Activated naive CD8-positive, alpha-beta T cell treated with anti-CD3 and anti-CD28 coated beads, Interleukin-2, amount 10 ng/mL, durations not matched to agents 7 days and 5 days (primary cell): ENCODE results near the gene GPX7. TPM values are rescaled to one million over a fixed set of nuclear protein-coding genes. Genes with fewer than 3 reads are reported as not detected.
A peak's percentile ranks its signal among the peaks of the same experiment; 100 is the strongest.

Experiments used
- ATAC-seq: fragments of 150-1000 bp; cut with Tn5 transposase; one replicate; pipeline ENCODE4 v1.10.0; 2021; ENCODE audit warnings: low read depth, moderate library complexity
- POLR2A ChIA-PET: fragments of 350-600 bp; sonication (Branson Sonifier 250); formaldehyde crosslinking; loops from one replicate; lab custom pipeline; 2021; ENCODE audit warnings: antibody characterized with exemption; lab: Charles Lee
- DNase-seq: peaks from one replicate; pipeline ENCODE4 v3.0.0; 2021
- H3K27ac Mint-ChIP-seq: one replicate; pipeline ENCODE4 v1.8.0; 2022; ENCODE audit warnings: mild to moderate bottlenecking, mixed read lengths
- H3K27me3 Mint-ChIP-seq: one replicate; pipeline ENCODE4 v1.8.0; 2022; ENCODE audit warnings: mild to moderate bottlenecking, moderate library complexity, mixed read lengths
- H3K36me3 Mint-ChIP-seq: one replicate; pipeline ENCODE4 v1.8.0; 2021; ENCODE audit warnings: mild to moderate bottlenecking, mixed read lengths
- H3K4me1 Mint-ChIP-seq: one replicate; pipeline ENCODE4 v1.8.0; 2021; ENCODE audit warnings: mixed read lengths
- H3K4me3 Mint-ChIP-seq: one replicate; pipeline ENCODE4 v1.8.0; 2022; ENCODE audit warnings: mild to moderate bottlenecking, moderate library complexity, mixed read lengths
- H3K9me3 Mint-ChIP-seq: one replicate; pipeline ENCODE4 v1.8.0; 2021; ENCODE audit warnings: mixed read lengths
- total RNA-seq, 2 experiments: library from RNA; stranded (reverse); gene quantifications; one replicate each; pipeline ENCODE4 v1.2.3, GENCODE V29; 2021

Gene GPX7
- 10 to 100 TPM; 13.5 to 13.9 TPM for total RNA-seq

DNA sequence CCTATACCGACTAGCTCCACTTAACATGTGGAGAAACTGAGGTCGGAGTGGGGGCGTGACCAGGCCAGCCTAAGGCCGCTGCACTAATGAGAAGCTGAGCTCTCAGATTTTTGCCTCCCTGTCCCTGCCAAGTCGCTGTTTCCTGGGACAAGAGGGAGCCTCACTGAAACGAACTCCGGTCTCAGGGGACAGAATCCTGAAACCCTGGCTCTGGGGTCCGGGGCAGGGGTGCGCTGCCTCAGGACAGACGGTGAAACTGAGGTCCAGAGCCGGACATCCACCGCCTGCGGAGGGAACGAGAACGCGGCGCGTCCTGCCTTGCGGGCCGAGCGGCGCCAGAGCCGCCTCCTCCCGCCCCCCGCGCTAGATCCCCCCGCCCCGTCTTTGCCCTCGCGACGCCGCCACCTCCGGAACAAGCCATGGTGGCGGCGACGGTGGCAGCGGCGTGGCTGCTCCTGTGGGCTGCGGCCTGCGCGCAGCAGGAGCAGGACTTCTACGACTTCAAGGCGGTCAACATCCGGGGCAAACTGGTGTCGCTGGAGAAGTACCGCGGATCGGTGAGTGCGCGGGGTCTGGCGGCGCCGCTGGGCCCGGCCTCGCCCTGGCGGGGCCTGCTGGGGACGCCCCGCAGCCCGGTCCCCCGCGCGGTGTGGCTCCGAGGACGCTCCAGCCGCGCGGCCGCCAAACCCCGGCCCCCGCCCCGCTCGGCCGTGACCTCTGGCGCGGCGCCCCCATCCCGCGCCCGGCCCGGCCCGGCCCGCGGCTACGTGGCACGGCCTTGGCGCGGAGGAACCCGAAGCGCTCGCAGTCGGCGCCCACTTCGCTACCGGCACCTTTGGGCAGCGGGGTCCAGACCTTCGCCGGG is at the start of gene GPX7:
GPX7 (plus strand) TSS at position 381 of the 865 bp plus-strand sequence; CDS start at position 420, 39 bp downstream.
- H3K27ac Mint-ChIP-seq: peak within 1 kb of the TSS; percentile 86
- peaks cover 27% of the 10 kb centered on the region for H3K4me1 Mint-ChIP-seq
- peak within 1 kb of the TSS; percentile 87 for H3K4me3 Mint-ChIP-seq
- no peaks in the 10 kb centered on the region for H3K27me3 Mint-ChIP-seq
- peak; percentile 64 for ATAC-seq
- H3K9me3 Mint-ChIP-seq: no peaks in the 10 kb centered on the region
- POLR2A ChIA-PET: interaction anchor here (1.1 to 3.4 kb wide), 5 partner anchors 29 to 198 kb away, joined by 3 to 21 read pairs (median 4); partner anchors contain the start of genes ORC1, PRPF38A, SHISAL2A and TUT4
- peak; percentile 76 for DNase-seq
- peaks cover 8% of the 10 kb centered on the region for H3K36me3 Mint-ChIP-seq

DNA sequence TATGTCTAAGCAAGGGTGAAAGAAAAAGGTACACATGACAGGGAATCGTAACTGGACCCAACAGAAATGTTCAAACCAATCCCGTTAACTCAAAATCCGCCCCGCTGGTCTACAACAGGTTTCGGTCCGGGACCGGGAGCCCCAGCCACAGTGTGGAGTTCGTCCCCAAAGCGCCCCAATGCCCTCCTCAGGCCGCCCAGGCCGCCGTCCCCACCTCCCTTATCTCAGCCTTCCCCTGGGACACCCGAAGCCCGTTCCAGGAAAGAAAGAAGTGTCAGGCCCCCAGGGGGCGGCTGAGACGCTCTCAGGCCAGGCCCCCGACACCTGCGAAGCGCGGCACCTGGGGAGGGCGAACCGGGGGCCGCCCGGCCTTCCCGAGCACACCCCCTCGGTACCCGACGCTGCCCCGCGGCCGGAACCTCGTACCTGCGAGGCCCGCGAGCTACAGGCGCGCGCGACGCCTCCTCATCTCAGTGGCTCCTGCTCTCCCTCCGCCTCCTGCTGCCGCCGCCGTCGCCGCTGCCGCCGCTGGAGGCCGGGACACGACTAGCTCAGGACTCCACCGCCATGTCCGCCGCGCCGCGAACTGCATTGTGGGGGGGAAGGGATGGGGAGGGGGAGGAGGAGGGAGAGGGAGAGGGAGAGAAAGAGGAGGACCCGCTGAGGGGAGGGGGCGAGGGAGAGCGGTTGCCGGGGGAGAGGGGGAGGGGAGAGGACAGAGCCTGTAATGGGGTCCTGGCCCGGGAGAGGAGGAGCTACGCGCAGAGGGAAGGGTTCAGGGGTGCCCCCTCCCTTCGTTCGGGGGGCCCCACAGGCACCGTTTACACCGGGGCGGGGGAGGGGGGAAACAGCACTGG is 49.4 kb upstream of the GPX7 start, which contains the start of gene TUT4:
TUT4 (minus strand) TSS at position 588 of the 857 bp plus-strand sequence. CDS start 26,812 bp downstream, outside the sequence.
- ATAC-seq (peak; percentile 51), DNase-seq (peak; percentile 81)
- peaks cover 2% of the 10 kb centered on the region for H3K27me3 Mint-ChIP-seq
- H3K36me3 Mint-ChIP-seq: peaks cover 2% of the 10 kb centered on the region
- POLR2A ChIA-PET: interaction anchor here (0.6 to 2.1 kb wide), 20 partner anchors 10 to 644 kb away, joined by 3 to 34 read pairs (median 5); partner anchors contain the start of genes CC2D1B, CPT2, ORC1 and PRPF38A
- H3K4me1 Mint-ChIP-seq: peaks cover 14% of the 10 kb centered on the region
- no peaks in the 10 kb centered on the region for H3K9me3 Mint-ChIP-seq
- peak within 1 kb of the TSS; percentile 73 for H3K27ac Mint-ChIP-seq
- peak within 1 kb of the TSS; percentile 70 for H3K4me3 Mint-ChIP-seq

DNA sequence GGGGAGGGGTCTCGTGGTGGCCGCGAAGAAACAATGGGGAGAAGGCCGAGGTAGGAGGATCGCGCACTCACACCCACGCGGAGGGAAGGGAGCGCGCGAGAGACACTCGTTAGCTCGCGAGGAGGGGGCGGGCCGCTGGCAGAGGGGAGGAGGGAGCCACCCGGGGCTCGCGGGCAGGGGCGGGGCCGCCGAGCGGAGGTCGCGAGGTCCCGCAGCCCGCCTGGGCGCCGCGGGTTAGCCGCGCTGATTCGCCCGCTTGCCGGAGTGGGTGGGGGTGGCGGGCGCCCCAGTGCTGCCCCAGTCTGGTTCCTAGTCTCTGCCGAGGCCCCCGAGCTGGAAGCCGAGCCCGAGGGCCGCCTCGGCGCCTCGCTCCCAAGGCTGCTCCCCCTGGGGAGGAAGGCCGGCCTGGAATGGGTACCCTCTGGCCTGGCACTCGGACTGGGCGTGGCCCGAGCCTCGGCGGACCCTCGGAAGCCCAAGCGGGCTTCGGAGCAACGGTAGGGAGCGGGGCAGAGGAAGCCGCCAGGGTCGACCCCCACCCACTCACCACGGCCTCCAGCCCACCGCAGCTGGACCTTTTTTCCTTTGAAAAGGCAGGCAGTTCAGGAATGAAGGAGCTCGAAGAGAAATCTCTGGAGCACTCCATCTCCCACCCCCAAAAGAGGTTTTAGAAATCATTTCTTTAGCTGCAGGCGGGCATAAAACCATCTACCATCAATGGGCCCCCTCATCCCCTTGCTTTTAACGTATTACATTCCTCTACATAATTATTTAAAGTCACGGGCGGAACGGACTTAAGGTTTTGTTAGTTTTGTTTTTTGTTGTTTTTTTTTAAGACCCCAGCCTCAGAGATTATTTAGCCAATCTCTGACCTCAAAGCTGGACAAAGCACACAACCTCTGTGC is 48.6 kb upstream of the GPX7 start:
- no peaks in the 10 kb centered on the region for H3K9me3 Mint-ChIP-seq
- H3K27ac Mint-ChIP-seq: peak overlapping the region; percentile 73
- H3K36me3 Mint-ChIP-seq: peaks cover 2% of the 10 kb centered on the region
- POLR2A ChIA-PET: interaction anchor here (0.6 to 2.1 kb wide), 18 partner anchors 11 to 643 kb away, joined by 3 to 34 read pairs (median 4); partner anchors contain the start of genes CC2D1B, CPT2, ORC1 and PRPF38A
- peak overlapping the region; percentile 70 for H3K4me3 Mint-ChIP-seq
- peaks cover 2% of the 10 kb centered on the region for H3K27me3 Mint-ChIP-seq
- DNase-seq: peak; percentile 92
- ATAC-seq: peak; percentile 85
- H3K4me1 Mint-ChIP-seq: peaks cover 14% of the 10 kb centered on the region

DNA sequence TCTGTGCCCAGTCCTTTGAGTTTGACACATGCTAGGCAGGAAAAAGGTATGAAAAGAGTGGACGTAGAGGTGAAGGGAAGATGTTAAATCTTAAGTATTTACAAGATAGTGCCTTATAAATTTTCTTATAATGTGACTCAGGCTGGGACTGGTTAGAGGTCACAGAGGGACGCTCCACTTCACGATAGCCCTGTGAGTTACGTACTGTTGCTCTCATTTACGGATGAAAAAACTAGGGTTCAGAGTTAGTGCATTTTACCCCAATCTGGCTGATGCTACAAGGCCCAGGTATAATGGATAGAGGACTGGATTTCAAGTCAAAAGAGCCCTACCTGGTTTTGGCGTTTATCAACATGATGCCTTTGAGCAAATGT is 47.9 kb upstream of the GPX7 start:
- DNase-seq (no peak), ATAC-seq (no peak)
- POLR2A ChIA-PET: interaction anchor here (1.0 to 2.1 kb wide), 6 partner anchors 13 to 189 kb away, joined by 3 to 34 read pairs (median 20); partner anchors contain the start of genes ORC1, PRPF38A and SHISAL2A
- peaks cover under 1% of the 10 kb centered on the region for H3K36me3 Mint-ChIP-seq
- H3K27ac Mint-ChIP-seq: peak overlapping the region; percentile 60
- H3K4me1 Mint-ChIP-seq: peaks cover 11% of the 10 kb centered on the region
- H3K9me3 Mint-ChIP-seq: no peaks in the 10 kb centered on the region
- peak overlapping the region; percentile 70 for H3K4me3 Mint-ChIP-seq
- H3K27me3 Mint-ChIP-seq: peaks cover 2% of the 10 kb centered on the region

DNA sequence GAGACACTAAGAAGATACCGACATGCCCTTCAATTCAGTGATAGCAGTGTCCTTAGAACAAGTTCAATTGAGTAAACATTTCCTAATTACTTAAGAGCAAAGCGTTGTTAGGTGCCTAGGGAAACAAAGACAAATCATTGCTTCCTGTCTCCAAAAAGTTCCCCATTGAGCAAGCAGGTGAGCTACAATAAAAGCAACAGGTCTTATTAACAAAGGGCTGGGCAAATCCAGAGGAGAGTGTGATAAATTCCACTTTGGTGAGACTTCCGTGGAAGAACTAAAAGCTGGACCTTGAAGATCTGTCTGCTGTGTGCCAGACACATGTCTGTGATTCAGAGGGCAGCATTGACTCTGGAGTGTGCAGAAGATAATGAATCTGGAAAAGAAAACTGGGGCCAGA is 47.4 kb upstream of the GPX7 start:
- Mint-ChIP-seq H3K27ac (peak overlapping the region; percentile 60), H3K9me3 (no peaks in the 10 kb centered on the region), H3K36me3 (no peaks in the 10 kb centered on the region), H3K4me1 (peaks cover 8% of the 10 kb centered on the region), H3K4me3 (peak overlapping the region; percentile 56), H3K27me3 (peaks cover 2% of the 10 kb centered on the region)
- ATAC-seq (no peak), DNase-seq (no peak)
- POLR2A ChIA-PET: interaction anchor here (1.0 to 1.8 kb wide), 2 partner anchors 16 to 190 kb away, joined by 3 to 7 read pairs; no protein-coding TSS in a partner anchor

DNA sequence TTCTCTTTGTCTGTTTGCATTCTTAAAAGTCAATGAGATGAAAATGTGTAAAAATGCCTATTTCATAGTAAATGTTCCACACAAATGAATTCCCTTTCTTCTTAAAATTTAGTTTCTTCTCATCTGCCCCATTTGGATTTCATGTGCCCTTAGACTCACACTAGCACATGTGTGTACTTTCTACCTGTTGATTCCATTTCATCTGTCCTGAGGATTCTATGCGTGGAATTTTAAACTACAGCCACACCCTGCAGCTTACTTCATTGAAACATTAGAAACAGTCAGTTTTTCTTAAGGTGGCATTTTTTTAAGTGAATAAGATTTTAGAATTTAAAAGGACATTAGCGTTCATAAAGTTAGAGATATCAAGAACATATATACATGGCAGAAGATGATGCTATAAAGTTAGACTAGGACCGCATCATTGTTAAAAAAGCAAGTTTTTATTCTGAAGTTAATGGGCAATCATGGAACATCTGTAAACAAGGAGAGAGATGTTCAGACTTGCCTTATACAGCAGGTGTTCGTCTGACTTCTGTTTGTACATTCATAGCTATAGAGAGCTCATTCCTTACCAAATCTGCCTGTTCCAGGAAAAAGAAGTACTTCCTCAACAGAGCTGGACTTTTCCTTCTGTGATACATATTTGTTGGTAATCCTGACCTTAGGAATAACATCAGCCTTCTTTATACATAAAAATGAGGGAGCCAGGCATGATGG is 45.4 kb upstream of the GPX7 start:
- no peak overlapping the region for H3K4me3 Mint-ChIP-seq
- H3K27ac Mint-ChIP-seq: no peak overlapping the region
- DNase-seq (no peak), ATAC-seq (no peak)
- H3K4me1 Mint-ChIP-seq: peaks cover 3% of the 10 kb centered on the region
- peaks cover 2% of the 10 kb centered on the region for H3K27me3 Mint-ChIP-seq
- POLR2A ChIA-PET: no interaction called here
- no peaks in the 10 kb centered on the region for H3K36me3 Mint-ChIP-seq
- no peaks in the 10 kb centered on the region for H3K9me3 Mint-ChIP-seq

DNA sequence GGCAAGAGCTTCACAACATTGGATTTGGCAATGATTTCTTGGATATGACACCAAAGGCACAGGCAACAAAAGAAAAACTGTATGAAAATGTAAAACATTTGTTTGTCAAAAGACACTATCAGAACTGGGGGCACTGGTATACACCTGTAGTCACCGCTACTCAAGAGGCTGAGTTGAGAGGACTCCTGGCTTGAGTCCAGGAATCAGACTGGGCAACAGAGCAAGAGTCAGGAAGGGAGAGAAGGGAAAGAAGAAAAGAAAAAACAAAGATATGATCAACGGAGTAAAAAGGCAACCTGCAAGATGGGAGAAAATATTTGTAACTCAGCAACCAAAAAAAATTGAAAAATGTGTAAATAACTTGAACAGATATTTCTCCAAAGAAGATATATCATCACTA is 43.2 kb upstream of the GPX7 start:
- ATAC-seq (no peak), DNase-seq (no peak)
- Mint-ChIP-seq H3K36me3 (no peaks in the 10 kb centered on the region), H3K27me3 (peaks cover 2% of the 10 kb centered on the region), H3K4me3 (no peak overlapping the region), H3K4me1 (peaks cover 2% of the 10 kb centered on the region), H3K27ac (no peak overlapping the region), H3K9me3 (no peaks in the 10 kb centered on the region)
- POLR2A ChIA-PET: no interaction called here

DNA sequence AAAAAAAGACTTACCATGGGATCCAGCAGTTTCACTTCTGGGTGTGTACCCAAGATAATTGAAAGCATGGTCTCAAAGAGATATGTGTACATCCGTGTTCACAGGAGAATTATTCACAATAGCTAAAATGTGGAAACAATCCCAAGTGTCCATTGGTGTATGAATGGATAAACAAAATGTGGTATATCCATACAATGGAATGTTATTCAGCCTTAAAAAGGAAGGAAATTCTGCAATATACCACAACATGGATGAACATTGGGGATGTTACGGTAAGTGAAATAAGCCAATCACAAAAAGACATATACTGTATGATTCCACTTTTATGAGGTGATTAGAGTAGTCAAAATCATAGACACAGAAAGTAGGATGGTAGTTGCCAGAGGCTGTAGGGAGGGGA is 42.3 kb upstream of the GPX7 start:
- H3K36me3 Mint-ChIP-seq: no peaks in the 10 kb centered on the region
- DNase-seq (no peak), ATAC-seq (no peak)
- no peak overlapping the region for H3K4me3 Mint-ChIP-seq
- no peaks in the 10 kb centered on the region for H3K9me3 Mint-ChIP-seq
- peaks cover 2% of the 10 kb centered on the region for H3K27me3 Mint-ChIP-seq
- no peak overlapping the region for H3K27ac Mint-ChIP-seq
- H3K4me1 Mint-ChIP-seq: no peaks in the 10 kb centered on the region
- POLR2A ChIA-PET: no interaction called here

DNA sequence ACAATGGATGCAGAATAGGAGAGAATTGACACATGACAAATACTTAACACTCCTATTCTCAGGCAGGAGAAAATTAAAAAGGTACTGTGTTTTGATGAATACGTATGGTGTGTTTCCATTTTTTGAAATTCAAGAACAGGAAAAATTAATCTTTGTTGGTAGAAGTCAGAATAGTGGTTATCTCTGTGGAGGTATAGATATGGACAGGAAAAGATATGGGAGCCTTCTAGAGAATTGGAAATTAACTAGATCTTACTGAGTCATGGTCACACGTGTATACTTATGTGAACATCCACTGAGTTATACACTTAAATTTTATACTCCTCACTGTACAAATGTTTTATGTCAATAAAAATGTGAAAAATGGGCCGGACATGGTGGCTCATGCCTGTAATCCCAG is 39.4 kb upstream of the GPX7 start:
- Mint-ChIP-seq H3K36me3 (no peaks in the 10 kb centered on the region), H3K27me3 (no peaks in the 10 kb centered on the region), H3K4me3 (no peak overlapping the region), H3K4me1 (no peaks in the 10 kb centered on the region), H3K9me3 (no peaks in the 10 kb centered on the region), H3K27ac (no peak overlapping the region)
- ATAC-seq (no peak), DNase-seq (no peak)
- POLR2A ChIA-PET: no interaction called here

DNA sequence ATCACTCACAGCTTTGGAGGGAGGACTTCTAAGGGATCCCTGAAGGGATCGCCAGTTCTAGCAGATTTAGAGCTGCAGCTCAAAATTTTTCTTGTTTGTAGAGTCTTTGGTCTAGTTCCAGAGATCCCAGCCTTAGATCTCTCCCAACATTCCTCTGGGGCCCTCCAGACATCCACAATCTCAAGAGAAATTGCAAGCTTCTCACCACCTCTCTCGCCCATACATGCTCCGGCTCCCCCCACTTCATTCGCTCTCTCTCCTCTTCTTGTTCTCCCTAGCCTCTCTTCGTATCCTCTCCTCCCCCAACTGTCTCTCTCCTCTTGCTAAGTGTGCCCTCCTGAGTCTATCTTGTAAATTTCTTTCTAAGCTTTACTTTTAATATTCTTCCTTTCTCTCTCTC is 34.2 kb upstream of the GPX7 start:
- peaks cover 16% of the 10 kb centered on the region for H3K4me1 Mint-ChIP-seq
- peaks cover 8% of the 10 kb centered on the region for H3K27me3 Mint-ChIP-seq
- H3K9me3 Mint-ChIP-seq: no peaks in the 10 kb centered on the region
- POLR2A ChIA-PET: interaction anchor here (0.8 to 1.6 kb wide), 2 partner anchors 15 to 164 kb away, joined by 3 to 11 read pairs; partner anchors contain the start of genes ORC1, PRPF38A and TUT4
- no peak for DNase-seq
- H3K36me3 Mint-ChIP-seq: peaks cover 2% of the 10 kb centered on the region
- H3K27ac Mint-ChIP-seq: no peak overlapping the region
- ATAC-seq: no peak
- no peak overlapping the region for H3K4me3 Mint-ChIP-seq

DNA sequence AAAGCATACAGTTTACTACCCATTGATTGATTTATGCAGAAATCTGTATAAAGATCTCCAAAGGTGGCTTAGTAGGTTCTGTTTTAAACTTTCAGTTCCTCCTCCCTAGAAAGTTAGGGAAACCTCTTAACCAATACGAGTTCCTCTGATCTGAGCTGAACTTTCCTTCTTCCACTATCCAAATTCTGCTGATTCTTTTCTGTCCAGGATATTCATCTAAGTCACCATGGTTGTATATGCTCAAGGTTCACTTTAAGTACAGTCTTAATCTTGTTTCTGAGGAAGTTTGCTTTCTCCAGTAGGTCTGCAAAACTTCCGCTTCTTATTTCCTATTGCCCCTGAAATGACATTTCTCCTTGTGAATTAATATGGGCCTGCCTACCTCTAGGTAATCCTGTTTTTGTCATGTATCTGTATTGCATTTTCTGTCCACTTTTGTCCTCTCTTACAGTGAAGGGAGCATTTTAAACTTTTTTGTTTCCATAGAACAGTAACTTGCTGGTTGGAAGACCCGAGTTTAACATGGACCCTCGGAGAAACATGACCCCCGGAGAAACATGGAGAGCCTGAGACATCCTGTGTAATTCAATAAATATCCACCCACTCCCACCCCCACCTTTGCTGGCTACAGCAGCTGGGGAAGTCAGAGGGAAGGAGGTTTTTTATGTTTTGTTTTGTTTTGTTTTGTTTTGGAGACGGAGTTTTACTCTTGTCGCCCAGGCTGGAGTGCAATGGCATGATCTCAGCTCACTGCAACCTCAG is 32.5 kb upstream of the GPX7 start:
- H3K36me3 Mint-ChIP-seq: peaks cover 3% of the 10 kb centered on the region
- peak overlapping the region; percentile 58 for H3K27ac Mint-ChIP-seq
- POLR2A ChIA-PET: no interaction called here
- DNase-seq (no peak), ATAC-seq (no peak)
- H3K27me3 Mint-ChIP-seq: peaks cover 8% of the 10 kb centered on the region
- H3K9me3 Mint-ChIP-seq: no peaks in the 10 kb centered on the region
- peaks cover 20% of the 10 kb centered on the region for H3K4me1 Mint-ChIP-seq
- H3K4me3 Mint-ChIP-seq: peak overlapping the region; percentile 41
